Right atrium auricular region (tissue), 2 donors: ENCODE data around the gene CRYBG1. TPM values are rescaled to one million over a fixed set of nuclear protein-coding genes. Genes with fewer than 3 reads are reported as not detected.

Experiments used
- DNase-seq: peaks from one replicate; pipeline ENCODE4 v3.0.0-alpha.2; 2019; ENCODE audit warnings: low spot score
- H3K27ac ChIP-seq, 2 donors: fragments of 200-600 bp; sonication (generic); 1 replicate in 1 of 2; 2 replicates in 1 of 2; pipeline ENCODE4 v1.5.1; 2016 to 2019
- H3K27me3 ChIP-seq, 2 donors: fragments of 200-600 bp; sonication (generic); one replicate each; pipeline versions ENCODE4 v1.5.1 to v1.6.0; 2017 to 2019
- H3K36me3 ChIP-seq: fragments of 200-600 bp; sonication (generic); one replicate; pipeline ENCODE4 v1.5.1; 2016
- H3K4me1 ChIP-seq, 2 donors: fragments of 200-600 bp; sonication (generic); one replicate each; pipeline versions ENCODE4 v1.5.1 to v1.6.0; 2017 to 2019
- H3K4me3 ChIP-seq, 2 donors: fragments of 200-600 bp; sonication (generic); 1 replicate in 1 of 2; 2 replicates in 1 of 2; pipeline ENCODE4 v1.5.1; 2017 to 2019; ENCODE audit warnings: mild to moderate bottlenecking in 1 of 2, moderate library complexity in 1 of 2
- H3K9me3 ChIP-seq, 2 donors: fragments of 200-600 bp; sonication (generic); one replicate each; pipeline ENCODE4 v1.5.1; 2019
- total RNA-seq, 2 donors: library from RNA; depleted of rRNA; stranded (reverse); fragments of >200 nt; gene quantifications; one replicate each; pipeline ENCODE4 v1.1.0, GENCODE V29; 2016
- TF ChIP-seq, protein P1 (sequence below), 2 donors: fragments of 200-600 bp; sonication (generic); IDR thresholded peaks; one replicate each; pipeline ENCODE4 v1.5.1; 2019; ENCODE audit warnings: antibody characterized with exemption in 2 of 2

The CRYBG1 gene
- total RNA-seq, 2 donors from 2014 or later: 1.6 to 1.9 TPM

DNA sequence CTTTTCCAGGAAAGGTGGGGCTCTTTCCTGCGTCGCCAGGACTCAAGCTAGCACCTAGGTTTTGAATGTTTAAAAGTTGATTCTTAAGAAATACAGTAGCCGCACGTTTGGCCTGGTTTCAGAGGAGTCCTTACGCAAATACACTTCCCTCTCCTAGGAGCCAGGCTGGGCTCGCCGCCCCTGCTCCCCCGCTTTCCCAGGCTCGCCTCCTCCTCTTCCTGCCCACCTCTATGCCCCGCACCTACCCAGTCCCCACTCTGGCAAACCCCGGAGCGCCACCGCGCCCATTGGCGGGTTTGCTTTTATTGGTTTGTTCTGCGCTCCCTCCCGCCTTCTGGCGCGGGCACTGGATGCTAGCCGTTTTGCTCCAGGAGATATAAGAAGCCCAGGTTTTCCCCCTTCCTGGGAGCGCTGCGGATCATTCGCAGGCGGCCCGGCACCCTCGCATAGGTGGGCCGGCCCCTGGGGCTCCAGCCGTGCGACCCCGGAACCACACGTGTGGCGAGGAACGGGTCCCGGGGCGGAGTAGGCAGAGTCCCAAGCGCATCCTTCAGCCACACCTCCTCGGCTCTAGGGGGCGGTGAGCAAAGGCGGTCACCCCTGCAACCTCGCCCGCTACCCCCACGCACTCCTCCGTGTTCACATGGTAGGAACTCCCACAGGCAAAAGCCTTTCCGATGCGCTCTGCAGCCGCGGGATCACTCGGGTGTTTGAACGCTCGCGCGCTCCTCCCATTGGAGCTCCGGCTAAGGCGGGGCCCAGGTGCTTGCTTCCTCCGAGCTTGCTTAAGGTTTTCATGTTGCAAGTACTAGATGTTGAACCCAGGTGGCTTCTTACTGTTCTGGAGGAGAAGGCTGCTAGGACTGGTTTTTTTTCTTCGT is 149.8 kb downstream of the CRYBG1 start:
- peak overlapping the region; percentile 20 to 71 for H3K4me3 ChIP-seq
- peaks cover 7% of the 10 kb centered on the region in 2 donors for H3K27me3 ChIP-seq
- H3K4me1 ChIP-seq: peaks cover 0 to 28% of the 10 kb centered on the region in 2 donors
- TF ChIP-seq, protein P1, sequence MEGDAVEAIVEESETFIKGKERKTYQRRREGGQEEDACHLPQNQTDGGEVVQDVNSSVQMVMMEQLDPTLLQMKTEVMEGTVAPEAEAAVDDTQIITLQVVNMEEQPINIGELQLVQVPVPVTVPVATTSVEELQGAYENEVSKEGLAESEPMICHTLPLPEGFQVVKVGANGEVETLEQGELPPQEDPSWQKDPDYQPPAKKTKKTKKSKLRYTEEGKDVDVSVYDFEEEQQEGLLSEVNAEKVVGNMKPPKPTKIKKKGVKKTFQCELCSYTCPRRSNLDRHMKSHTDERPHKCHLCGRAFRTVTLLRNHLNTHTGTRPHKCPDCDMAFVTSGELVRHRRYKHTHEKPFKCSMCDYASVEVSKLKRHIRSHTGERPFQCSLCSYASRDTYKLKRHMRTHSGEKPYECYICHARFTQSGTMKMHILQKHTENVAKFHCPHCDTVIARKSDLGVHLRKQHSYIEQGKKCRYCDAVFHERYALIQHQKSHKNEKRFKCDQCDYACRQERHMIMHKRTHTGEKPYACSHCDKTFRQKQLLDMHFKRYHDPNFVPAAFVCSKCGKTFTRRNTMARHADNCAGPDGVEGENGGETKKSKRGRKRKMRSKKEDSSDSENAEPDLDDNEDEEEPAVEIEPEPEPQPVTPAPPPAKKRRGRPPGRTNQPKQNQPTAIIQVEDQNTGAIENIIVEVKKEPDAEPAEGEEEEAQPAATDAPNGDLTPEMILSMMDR (IDR thresholded peaks at IDR 0.05): no peak
- no peaks in the 10 kb centered on the region for H3K36me3 ChIP-seq
- no peak for DNase-seq
- no peaks in the 10 kb centered on the region for H3K9me3 ChIP-seq
- no peak overlapping the region for H3K27ac ChIP-seq

DNA sequence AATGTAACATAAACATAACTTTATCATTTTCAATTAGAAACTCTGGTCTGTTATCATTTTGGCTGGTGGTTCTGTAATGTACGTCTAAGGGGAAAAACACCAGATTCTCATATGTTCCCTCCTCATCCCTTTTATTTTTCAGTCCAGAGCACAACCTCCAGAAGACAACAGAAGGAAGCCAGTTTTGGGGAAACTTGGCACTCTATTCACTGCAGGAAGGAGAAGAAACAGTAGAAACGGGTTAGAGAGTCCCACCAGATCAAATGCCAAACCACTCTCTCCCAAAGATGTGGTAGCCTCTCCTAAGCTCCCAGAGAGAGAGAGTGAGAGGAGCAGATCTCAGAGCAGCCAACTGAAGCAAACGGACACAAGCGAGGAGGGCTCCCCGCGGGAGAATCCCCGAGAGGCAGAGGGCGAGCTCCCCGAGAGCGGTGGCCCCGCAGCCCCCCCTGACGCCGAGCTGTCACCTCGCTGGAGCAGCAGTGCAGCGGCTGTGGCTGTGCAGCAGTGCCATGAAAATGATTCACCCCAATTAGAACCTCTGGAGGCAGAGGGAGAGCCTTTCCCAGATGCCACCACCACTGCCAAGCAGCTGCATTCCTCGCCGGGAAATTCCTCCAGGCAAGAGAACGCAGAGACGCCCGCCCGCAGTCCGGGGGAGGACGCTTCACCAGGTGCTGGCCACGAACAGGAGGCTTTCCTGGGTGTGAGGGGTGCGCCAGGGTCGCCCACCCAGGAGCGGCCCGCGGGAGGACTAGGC is 151.0 kb downstream of the CRYBG1 start:
- H3K4me3 ChIP-seq: peak overlapping the region; percentile 49 to 71
- H3K9me3 ChIP-seq: no peaks in the 10 kb centered on the region
- peaks cover 7% of the 10 kb centered on the region in 2 donors for H3K27me3 ChIP-seq
- no peaks in the 10 kb centered on the region for H3K36me3 ChIP-seq
- H3K27ac ChIP-seq: peak overlapping the region in 1 of 2 donors; percentile 77
- peaks cover 0 to 28% of the 10 kb centered on the region in 2 donors for H3K4me1 ChIP-seq
- DNase-seq: no peak
- TF ChIP-seq, protein P1 (IDR thresholded peaks at IDR 0.05): no peak

DNA sequence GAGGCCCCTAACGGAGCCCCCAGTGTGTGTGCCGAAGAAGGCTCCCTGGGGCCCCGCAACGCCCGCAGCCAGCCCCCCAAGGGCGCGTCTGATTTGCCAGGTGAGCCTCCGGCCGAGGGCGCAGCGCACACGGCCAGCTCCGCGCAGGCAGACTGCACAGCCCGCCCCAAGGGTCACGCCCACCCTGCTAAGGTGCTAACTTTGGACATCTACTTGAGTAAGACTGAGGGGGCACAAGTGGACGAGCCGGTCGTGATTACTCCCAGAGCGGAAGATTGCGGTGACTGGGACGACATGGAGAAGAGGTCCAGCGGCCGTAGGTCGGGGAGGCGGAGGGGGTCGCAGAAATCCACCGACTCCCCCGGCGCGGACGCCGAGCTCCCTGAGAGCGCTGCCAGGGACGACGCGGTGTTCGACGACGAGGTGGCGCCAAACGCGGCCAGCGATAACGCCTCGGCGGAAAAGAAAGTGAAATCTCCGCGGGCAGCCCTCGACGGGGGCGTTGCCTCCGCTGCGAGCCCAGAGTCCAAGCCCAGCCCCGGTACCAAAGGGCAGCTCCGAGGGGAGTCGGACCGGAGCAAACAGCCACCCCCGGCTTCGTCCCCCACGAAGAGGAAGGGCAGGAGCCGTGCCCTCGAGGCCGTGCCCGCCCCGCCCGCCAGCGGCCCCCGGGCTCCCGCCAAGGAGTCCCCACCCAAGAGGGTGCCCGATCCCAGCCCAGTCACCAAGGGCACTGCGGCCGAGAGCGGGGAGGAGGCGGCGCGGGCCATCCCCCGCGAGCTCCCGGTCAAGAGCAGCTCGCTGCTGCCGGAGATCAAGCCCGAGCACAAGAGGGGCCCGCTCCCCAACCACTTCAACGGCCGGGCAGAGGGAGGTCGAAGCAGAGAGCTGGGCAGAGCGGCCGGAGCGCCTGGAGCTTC is 151.8 kb downstream of the CRYBG1 start:
- no peaks in the 10 kb centered on the region for H3K9me3 ChIP-seq
- no peak for DNase-seq
- H3K36me3 ChIP-seq: no peaks in the 10 kb centered on the region
- H3K27ac ChIP-seq: peak overlapping the region; percentile 39 to 77
- peak overlapping the region; percentile 49 to 71 for H3K4me3 ChIP-seq
- TF ChIP-seq, protein P1 (IDR thresholded peaks at IDR 0.05): peak in 1 of 2 donors; percentile 40
- peaks cover 7% of the 10 kb centered on the region in 2 donors for H3K27me3 ChIP-seq
- H3K4me1 ChIP-seq: peaks cover 0 to 28% of the 10 kb centered on the region in 2 donors

DNA sequence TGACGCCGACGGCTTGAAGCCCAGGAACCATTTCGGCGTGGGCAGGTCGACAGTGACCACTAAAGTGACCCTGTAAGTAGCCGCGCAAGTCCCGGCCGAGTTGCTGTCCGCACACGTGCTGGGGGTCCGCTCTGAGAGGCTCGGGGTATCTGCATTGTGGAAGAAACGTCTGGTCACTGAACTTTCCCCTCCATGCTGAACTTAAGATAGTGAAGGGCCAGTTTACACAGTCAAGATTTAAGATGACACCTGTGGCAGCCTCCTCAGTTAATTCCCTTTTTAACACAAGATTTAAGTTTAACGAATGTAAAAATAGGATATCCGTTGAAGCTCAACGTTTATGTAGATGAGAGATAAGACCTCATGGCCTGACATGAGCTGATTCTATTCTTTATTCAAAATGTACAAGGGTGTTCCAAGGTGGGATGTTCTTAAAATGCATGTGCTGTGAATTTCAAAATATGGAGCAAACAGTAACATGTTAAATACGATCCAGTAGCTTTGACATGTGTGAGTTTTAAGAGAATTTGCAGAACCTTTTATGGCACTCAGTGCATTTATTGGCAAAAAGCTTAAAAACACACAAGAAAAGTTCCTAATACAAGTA is 152.6 kb downstream of the CRYBG1 start:
- Histone ChIP-seq H3K27me3 (peaks cover 7% of the 10 kb centered on the region in 2 donors), H3K4me3 (peak overlapping the region; percentile 49 to 71), H3K27ac (peak overlapping the region; percentile 39 to 77), H3K4me1 (peaks cover 0 to 28% of the 10 kb centered on the region in 2 donors), H3K36me3 (no peaks in the 10 kb centered on the region), H3K9me3 (no peaks in the 10 kb centered on the region)
- TF ChIP-seq, protein P1 (IDR thresholded peaks at IDR 0.05): no peak
- no peak for DNase-seq
